Peyer's patch (tissue), 4 donors: Measurements from ENCODE around the gene CTU2.

ENCODE experiments used
- CTCF ChIP-seq, 6 experiments: fragments of 450-650 bp in 4 of 6; fragments of 200-600 bp in 2 of 6; sonication (generic) in 1 of 6; IDR thresholded peaks; one replicate each; pipeline ENCODE4 v1.5.1; 2017 to 2019; ENCODE audit warnings: antibody characterized with exemption in 6 of 6, mild to moderate bottlenecking in 3 of 6, moderate library complexity in 1 of 6
- POLR2A ChIP-seq, 2 donors: fragments of 450-650 bp; IDR thresholded peaks; one replicate each; pipeline ENCODE4 v1.5.1; 2017; ENCODE audit warnings: antibody characterized with exemption in 2 of 2, mild to moderate bottlenecking in 2 of 2, moderate library complexity in 2 of 2

- TF ChIP-seq CTCF (IDR thresholded peaks at IDR 0.05) (no peak), POLR2A (IDR thresholded peaks at IDR 0.05) (no peak)
Observed at GRCh38 chr16:88750854-88751253, 44.6 kb downstream of the CTU2 start.
